Measurements from ENCODE around the gene SLC9A3.
"Not testable (repeated sequence)": the region's sequence is repeated elsewhere in the genome, so short reads cannot be mapped to it uniquely, and the experiment has no call there.

SLC9A3 gene

DNA sequence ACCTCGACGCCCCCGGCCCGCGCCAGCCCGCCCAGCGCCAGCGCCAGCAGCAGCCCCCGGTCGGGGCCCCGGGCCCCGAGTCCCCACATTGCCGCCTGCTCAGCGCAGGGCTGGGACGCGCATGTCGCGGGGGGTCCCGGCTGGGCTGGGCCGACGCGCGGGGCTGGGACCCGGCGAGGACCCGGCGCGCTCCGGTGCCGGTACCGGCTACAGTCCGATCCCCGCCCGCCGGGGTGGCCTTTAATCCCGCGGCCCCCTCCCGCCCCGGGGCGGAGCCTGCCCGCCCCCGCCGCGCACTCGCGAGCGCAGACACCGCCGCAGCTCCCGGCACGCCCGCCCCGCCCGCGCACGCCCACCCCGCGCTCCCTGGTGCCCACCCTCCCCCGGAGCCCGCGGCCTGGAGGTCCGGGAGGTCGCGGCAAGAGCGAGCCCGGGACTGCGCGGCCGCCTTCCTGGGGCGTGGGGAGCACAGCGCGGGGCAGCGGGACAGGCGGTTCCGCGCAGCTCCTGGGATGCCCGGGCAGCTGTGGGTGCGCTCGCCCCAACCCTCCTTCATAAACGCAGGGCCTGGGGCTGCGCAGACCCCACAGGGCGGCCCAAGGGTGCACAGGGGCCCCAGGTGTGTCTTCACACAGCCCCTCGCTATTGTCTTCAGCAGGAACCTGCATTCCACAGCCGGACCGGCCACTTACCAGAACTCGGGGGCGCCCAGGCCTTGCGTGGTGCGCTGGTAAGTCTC is at the start of gene SLC9A3:
Gene SLC9A3, minus strand, starts transcription at position 216 of the 739 bp plus-strand sequence.
- no peak for DNase-seq

DNA sequence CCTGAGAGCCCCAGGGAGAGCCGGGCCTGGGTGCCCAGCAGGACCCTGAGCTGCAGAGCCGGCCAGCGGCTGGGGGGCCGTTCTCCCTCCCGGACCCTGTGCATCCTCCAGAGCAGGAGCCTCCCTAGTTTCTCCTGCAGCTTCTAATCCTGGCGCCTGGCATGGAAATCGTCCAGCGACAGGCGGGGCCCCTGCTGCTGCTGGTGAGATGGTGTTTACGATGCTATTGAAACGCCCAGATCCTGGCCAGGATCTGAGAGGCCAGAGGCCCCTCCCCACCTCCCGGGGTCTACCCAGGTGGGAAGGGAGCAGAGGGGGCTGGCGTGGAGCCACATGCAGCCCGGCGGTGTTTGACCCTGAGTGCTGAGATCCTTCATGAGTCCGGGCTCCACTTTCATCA is 49.7 kb upstream of the SLC9A3 start:
- DNase-seq = no peak

DNA sequence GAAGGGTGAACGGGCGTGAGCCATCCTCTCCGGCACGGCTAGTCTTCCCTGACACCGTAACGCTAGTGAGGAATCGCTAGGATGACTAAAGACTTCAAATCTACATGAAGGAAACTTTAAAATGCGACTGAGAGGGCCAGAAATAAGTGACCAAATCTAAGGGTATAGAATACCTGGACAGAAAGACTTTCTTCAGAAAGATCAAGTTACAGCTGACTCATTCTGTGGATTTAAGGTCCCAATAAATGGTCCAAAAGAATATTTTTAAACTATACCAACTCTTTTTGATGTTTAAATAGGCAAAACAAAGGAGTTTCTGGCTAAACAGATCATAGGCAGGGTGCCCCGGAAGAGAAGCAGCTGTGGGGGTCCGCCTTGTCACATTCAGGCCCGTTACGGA is 49.0 kb upstream of the SLC9A3 start:
- DNase-seq = no peak

DNA sequence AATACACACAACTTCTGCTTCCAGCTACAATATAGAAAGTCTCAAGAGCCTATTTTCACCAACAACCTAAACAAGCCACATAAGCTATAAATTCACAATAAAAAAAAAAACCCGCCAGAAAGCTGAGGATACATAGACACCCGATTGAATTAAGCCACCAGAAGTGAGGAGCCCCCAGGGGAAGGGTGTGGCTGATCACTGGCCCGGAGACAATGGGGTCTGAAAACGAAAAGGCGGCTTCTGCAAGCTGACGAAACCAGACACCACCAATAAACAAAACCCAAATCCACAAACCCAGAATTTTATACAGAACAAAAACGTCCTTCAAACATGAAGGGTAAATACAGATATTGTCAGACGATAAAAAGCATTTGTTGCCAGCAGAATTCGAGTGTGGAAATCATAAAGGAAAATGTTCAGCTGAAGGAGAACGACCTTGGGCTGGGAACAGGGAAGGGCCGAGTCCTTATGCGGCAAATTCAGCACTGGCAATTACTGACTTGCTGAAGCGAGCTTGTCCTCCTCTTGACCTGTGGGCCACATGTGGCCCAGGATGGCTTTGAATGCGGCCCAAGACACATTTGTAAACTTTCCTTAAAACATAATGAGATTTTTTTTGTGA is 48.3 kb upstream of the SLC9A3 start:
- DNase-seq = peak; percentile 93

DNA sequence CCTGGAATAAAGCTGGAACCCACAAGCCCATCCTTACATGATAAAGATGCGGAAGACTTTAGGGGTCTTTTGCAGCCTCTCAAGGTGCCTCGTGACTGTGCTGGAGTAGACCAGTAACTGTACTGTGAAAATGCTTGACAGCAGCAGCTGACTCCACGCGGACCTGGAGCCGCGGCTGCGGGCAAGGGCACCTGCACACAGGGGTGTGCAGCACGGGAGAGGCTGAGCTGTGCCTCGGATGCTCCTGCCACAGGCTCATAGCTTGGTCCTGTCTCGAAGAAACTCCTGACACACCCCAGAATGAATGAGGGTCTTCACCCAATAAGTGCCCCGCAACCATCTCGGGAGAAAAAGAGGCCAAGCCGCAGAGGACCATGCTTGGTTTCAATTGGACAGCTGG is 47.5 kb upstream of the SLC9A3 start:
- no peak for DNase-seq

DNA sequence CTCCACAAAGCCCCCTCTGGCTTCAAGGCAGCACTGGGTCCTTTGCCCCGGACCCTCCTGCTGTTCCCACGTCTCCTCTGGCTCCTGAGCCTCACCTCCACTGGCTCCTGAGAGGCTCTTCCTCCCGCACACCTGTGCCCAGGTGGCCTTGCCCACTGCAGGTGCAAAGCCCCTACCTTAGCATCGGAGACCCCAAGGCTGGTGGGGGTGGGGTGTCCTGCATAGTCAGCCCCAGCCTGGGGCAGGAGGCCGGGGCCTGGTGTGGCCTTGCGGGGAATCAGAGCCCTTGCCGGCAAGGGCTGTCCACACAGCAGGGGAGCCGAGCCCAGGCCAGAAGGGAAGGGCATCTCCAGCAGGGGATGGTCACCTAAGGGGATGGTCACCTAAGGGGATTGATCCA is 46.6 kb upstream of the SLC9A3 start:
- DNase-seq = no peak

DNA sequence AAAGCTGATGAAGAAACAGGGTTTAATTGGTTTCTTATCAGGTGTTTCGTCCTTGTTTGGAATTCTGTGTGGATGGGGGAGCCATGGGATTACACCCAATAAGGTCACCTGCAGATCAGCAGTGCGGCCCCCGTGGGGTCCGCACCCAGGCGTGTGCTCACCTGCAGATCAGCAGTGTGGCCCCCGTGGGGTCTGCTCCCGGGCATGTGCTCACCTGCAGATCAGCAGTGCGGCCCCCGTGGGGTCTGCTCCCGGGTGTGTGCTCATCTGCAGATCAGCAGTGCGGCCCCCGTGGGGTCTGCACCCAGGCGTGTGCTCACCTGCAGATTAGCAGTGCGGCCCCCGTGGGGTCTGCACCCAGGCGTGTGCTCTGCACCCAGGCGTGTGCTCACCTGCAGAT is 46.2 kb upstream of the SLC9A3 start:
- DNase-seq = no peak

DNA sequence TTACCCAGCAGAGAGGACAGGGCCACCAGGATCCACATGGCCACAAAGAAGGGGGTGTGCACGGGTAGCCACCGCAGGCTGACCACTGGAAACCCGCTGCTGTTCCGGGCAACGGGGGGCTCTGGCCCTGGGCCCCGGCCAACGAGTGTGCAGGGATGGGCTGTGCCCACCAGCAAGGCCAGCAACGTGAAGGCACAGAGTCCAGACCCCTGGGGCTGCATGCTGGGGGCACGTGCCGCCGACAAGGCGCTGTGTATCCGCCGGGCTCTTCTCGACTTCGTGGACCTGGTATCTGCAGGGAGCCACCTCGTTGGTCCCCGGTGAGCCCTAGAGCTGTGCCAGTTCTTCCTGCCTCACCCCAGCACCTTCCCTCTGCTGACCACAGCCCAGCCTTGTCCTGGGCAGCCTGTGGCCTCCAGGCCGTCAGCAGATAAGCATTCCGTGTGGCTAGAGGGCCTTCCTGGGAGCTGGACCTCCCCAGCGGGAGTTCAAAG is 45.7 kb upstream of the SLC9A3 start:
- DNase-seq = no peak

DNA sequence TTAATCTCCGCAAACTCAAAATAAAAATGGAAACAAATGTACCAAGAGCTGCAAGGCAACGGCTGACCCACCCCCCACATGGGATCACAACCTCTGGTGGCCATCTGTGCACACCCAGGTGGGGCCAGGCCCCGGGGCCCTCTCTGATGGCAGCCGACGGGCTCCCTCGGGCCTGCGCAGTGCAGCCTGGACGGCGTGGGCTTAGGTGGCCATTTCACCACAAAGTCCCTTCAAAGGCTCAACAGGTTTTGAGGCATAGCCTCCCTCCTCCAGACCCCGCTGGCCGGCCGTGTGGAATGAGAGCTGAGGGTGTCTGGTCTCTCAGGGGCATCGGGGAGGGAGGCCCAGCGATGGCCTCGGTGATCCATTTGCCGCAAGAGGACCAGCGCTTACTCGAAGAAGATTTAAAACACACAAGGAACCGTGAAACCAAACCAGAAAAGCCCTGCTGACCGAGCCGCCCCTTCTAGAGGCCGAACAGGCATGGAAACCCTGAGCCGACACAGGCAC is 45.2 kb upstream of the SLC9A3 start:
- no peak for DNase-seq

DNA sequence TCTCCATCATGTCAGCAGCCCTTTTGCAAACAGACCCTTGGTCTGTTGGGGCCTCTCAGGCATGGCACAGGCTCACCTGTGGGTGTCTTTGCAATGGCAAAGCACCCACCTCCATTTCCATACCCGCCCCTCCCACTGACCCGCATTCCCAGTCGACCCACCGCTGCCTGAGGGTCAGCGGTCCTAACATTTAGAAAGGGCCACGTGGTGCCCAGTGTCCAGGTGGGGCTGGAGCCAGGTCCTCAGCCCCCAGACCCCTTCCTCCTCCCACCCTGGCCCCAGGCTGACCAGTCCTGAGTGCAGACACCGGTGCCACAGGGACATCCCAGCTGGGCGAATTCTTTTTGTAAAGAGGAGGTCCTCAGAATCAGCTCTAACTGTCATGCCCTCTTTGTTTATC is 44.6 kb upstream of the SLC9A3 start:
- DNase-seq = no peak

DNA sequence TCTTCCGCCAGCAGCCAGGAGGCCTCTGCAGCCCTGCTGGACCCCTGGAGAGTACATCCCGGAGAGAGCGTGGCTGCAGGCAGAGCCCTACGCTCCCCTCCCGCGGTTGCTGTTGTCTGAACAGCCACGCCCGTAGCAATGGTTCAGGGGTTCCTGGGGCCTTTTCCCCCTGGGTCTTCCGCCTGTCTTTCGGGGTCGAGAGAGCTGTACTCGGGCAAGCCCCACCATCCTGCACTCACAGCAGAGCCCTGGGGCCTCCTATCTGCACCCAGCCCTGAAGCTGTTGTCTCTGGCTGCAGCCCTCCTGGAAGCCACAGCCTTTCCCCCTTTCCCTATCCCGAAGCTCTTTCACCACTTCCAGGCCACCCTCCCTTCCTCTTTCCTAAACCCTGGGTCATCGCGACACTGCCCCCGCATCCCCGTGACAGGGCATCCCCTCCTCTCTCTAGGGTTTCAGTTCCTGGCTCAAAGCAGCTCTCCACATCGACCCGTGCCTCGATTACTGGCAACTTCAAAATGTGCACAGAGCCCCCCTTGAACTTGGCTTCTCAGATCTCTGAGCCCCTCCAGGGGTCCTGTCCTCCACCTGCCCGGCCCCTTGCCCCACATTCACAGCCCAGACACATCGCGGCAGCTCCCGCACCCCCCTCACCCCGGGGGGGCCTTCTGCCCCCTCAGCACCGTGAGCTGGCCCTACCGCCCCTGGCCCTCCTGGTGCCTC is 44.0 kb upstream of the SLC9A3 start:
- no peak for DNase-seq

DNA sequence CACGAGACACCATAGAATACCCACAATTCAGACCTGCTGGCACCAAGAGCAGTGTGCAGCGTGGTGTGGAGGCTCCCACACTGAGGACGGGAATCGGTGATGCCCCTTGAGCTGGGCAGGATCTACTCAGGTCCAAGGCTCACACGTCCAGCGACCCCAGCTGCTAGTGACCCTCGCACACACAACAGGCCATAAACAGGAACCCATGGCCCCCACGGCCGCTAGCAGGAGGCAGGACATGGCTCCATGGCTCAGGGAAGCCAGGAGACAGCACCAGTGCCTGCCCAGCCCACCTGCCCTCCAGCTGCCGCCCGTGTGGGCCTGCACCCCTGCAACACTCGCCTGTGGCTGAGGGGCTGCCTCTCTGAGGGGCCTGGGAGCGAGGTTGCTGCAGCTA is 43.4 kb upstream of the SLC9A3 start:
- no peak for DNase-seq

DNA sequence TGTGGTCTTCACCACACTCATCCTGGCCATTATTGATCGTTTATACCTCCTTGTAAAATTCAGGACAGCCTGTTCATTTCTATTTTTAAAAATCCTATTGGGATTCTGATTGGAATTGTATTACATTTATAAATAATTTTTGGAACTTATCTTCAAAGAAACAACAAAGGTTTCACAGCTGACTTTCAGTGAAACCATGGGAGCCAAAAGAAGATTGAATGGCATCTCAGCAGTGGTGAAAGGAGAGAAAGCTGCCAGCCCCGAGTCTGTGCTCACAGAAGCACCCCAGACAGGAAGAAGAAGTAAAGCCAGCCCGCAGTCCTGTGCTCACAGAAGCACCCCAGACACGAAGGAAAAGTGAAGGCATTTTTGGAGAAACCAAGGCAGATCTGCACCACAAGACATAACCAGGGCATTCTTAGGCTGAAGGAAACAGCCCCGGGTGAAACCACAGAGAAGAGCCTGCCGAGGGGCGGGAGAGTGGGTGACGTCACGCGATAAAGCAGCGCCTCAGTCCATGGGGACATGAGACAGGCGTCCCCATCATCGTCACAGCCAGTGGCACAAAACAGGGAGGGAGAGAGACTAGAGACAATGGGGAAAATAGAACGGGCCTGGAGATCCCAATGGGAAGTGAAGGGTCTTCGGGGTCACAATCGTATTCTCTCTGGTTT is 42.5 kb upstream of the SLC9A3 start:
- no peak for DNase-seq

DNA sequence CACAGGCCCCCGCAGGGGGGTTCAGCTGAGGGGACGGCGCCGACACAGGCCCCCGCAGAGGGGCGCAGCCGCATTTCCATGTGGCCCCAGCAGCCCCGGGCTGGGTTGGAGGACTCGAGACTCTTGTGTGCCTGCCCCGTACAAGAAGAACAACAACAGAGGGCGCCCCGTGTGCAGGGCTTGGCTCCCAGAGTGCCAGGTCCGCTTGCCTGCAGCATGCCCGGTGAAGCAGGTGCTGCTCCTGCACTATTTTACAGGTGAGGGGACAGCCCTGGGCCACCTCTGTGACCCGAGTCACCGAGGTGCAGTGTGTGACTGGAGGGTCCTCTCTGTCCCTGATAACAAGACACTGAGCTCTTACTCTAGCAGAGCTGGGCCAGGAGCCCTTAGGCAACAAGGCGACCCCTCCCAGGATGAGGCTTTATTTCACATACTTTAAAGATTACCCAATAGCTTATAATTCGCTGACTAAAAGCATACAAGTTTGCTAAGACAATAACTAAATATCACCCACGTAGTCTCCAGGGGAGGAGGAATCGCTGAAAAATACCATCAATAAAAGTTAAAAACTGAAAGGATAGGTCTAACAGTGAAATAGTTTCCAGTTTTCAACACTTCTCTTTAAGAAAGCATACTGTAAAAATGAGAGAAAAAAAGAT is 41.7 kb upstream of the SLC9A3 start:
- DNase-seq = no peak

DNA sequence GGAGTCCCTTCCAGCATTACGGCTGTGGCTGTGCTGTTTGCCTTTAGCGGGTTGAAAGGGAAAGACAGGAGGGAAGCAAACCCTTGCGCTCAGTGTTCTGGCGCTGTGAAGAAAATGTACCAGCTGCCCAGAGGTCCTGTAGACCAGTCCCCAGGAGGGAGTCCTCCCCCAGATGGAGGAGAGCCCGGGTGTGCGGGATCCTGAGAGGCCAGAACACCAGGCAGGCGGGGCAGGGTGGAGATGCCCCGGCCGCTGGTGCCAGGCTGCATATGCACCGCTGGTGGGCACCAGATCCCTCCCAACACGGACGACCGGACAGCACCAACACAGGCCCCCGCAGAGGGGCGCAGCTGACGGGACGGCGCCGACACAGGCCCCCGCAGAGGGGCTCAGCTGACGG is 37.2 kb upstream of the SLC9A3 start:
- DNase-seq = no peak

DNA sequence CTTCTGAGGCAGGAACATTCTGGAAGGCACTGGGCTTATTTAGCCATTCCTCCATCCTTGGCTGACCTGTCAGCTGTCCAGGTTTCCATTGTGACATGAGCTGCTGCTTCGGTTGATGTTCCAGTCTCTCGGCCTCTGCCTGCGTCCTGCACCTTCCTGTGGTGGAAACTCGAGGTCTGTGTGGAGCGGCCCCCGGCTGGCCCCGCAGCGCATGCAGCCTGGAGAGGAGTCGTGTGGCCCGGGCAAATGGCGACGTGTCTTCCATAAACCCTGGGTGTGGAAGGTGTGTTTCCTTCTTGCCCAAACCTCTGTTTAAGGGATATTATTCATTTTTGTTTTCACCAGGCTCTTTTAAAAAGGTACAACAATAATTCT is 36.5 kb upstream of the SLC9A3 start:
- DNase-seq = no peak

DNA sequence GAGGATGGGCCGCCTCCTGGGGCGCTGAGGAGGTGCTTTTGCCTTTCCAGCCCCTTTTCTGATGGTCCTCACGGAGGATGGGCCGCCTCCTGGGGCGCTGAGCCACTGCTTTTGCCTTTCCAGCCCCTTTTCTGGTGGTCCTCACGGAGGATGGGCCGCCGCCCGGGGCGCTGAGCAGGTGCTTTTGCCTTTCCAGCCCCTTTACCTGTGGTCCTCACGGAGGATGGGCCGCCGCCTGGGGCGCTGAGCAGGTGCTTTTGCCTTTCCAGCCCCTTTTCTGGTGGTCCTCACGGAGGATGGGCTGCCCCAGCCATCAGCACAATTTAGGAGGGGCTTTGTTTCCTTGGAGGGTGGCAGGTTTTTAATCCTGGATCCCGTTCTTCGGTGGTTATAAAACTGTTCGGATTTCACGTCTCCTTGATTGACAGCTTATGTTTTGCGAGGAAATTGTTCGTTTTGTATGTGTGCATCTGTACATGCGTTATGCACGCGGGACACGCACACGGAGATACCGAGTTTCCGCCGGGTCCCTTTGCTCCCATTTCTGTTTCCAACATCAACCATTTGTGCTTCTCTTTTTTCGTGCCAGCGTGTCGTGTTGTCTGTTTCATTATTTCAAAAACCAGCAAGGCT is 34.7 kb upstream of the SLC9A3 start:
- DNase-seq = no peak

DNA sequence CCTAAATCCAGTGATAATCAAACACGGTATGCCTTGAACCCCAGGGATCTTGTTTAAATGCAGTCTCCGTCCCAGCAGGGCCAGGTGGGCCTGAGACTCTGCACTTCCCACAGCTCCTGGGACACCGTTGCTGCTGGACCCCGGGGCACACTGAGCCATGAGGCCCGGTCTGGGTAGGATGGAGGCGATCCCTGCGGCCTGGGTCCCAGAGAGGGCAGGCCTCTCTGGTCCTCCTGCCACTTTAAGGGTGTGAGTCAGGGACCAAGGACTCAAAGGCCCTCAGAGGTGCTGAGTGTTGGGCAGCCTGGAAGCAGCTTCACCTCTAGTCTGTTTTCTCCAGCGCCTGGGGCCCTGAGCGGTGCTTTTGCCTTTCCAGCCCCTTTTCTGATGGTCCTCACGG is 34.1 kb upstream of the SLC9A3 start:
- DNase-seq = no peak

DNA sequence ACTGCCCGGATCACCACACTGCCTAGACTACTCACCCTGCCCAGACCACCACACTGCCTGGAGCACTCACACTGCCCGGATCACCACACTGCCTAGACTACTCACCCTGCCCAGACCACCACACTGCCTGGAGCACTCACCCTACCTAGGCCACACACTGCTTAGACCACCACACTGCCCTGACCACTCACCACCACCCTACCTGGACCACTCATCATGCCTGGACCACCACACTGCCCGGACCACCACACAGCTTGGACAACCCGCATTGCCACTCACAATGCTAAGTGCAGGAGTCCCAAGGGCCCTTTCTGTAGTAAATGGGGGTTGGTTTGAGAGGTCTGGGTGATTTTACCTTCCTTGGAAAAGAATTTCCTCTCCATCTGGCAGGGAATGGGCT is 33.7 kb upstream of the SLC9A3 start:
- DNase-seq = not testable (repeated sequence)

DNA sequence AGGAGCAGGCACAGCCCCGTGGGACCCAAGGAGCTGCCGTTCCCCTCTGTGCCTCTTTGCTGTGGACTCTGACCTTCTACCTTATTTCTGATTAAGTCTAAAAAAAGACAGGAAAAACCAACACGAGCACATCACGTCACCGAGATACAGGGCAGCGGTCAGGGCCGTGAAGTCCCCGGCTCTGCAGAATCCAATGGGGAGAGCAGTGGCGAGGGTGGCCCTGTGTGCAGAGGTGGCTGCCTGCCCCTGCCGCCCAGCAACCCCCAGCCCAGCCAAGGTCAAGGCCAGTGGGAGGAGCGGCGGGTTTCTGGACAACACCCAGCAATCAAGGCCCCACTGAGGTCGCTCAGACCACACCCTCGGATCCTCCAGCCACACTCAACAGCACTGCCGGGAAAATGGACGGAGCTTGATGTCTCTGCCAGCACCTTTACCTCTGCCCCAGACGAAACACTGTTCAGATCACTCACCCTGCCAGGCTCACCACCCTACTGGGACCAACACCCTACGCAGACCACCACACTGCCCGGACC is 32.7 kb upstream of the SLC9A3 start:
- DNase-seq = no peak

DNA sequence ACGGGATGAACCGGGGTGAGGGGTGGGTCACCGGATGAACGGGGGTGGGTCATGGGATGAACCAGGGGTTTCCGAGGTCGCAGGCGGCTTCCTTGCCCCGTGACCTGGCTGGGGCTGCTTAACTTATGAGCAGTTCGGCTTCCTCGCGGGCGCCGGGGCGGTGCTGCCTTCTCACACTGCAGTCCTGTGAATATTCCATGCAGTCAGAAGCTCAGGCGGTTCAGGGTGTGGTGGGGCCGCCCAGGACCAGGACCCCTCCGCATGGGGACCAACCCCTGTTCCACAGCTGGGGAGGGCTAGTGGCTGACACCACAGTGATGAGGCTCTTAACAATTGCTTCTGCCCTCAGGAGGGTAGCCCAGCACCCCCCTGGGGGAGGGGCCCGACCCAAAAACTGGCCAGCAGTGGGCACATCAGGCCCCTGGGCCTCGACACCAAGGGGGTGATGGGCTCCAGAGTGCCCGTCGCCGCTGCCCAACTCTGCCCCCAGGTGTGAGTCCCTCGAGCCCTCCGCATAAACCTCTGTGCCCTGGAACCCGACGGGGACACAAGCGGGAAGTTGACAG is 30.9 kb upstream of the SLC9A3 start:
- DNase-seq = no peak

Data from NCI-H2171 (cell line).